Body of pancreas (tissue), 4 donors: ENCODE measurements around the gene CCSAP.

ENCODE experiments used
- CTCF ChIP-seq, 7 experiments: fragments of 450-650 bp in 4 of 7; fragments of 200-600 bp in 3 of 7; sonication (generic) in 3 of 7; IDR thresholded peaks; one replicate each; pipeline ENCODE4 v1.5.1; 2016 to 2019; ENCODE audit warnings: antibody characterized with exemption in 7 of 7
- POLR2A ChIP-seq, 3 donors: fragments of 450-650 bp; IDR thresholded peaks; one replicate each; pipeline ENCODE4 v1.6.1; 2016; ENCODE audit warnings: antibody characterized with exemption in 3 of 3, mild to moderate bottlenecking in 2 of 3

- no peak for TF ChIP-seq CTCF (IDR thresholded peaks at IDR 0.05)
- TF ChIP-seq POLR2A (IDR thresholded peaks at IDR 0.05) = no peak
Measured at GRCh38 chr1:229383961-229384360, 41.1 kb upstream of the CCSAP start.
